MCF 10A (cell line): ENCODE measurements around the gene KIFC3. TPM values are rescaled to one million over a fixed set of nuclear protein-coding genes. Genes with fewer than 3 reads are reported as not detected.

Experiments
- BruUV-seq: library from RNA; stranded (reverse); fragments of 400-500 nt; replicated peaks from 2 replicates; lab custom pipeline; 2021; lab: Mats Ljungman, UMichigan
- CTCF ChIA-PET: fragments of 300-600 bp; sonication (Branson Sonifier 250); formaldehyde crosslinking; extraction: SDS; loops from one replicate; lab custom pipeline; 2021; ENCODE audit warnings: antibody characterized with exemption, inconsistent platforms; lab: Yijun Ruan, JAX
- POLR2A ChIA-PET: fragments of 300-600, 350-650 bp; sonication (Branson Sonifier 250); formaldehyde crosslinking; extraction: SDS; loops from one replicate; lab custom pipeline; 2020; ENCODE audit warnings: antibody characterized with exemption, inconsistent platforms; lab: Yijun Ruan, JAX
- DNase-seq: peaks from one replicate; pipeline ENCODE4 v3.0.0-alpha.2; 2018; ENCODE audit not compliant: unreplicated experiment
- H3K27ac Mint-ChIP-seq: one replicate; pipeline ENCODE4 v1.8.0; 2022; ENCODE audit warnings: mild to moderate bottlenecking, low read depth, mixed read lengths; ENCODE audit not compliant: unreplicated experiment
- H3K27me3 Mint-ChIP-seq: one replicate; pipeline ENCODE4 v1.8.0; 2022; ENCODE audit warnings: mixed read lengths; ENCODE audit not compliant: insufficient read depth, unreplicated experiment
- H3K36me3 Mint-ChIP-seq: one replicate; pipeline ENCODE4 v1.8.0; 2022; ENCODE audit warnings: mild to moderate bottlenecking, moderate library complexity, mixed read lengths; ENCODE audit not compliant: insufficient read depth, unreplicated experiment
- H3K4me1 Mint-ChIP-seq: one replicate; pipeline ENCODE4 v1.8.0; 2022; ENCODE audit warnings: mixed read lengths; ENCODE audit not compliant: insufficient read depth, unreplicated experiment
- H3K4me3 Mint-ChIP-seq: one replicate; pipeline ENCODE4 v1.8.0; 2022; ENCODE audit warnings: mild to moderate bottlenecking, moderate library complexity, mixed read lengths; ENCODE audit not compliant: unreplicated experiment
- H3K9me3 Mint-ChIP-seq: one replicate; pipeline ENCODE4 v1.8.0; 2022; ENCODE audit warnings: mixed read lengths; ENCODE audit not compliant: unreplicated experiment
- CTCF ChIP-seq: fragments of 200-600 bp; IDR thresholded peaks from one replicate; pipeline ENCODE4 v1.8.0; 2022; ENCODE audit warnings: antibody characterized with exemption, mild to moderate bottlenecking; ENCODE audit not compliant: unreplicated experiment
- intact Hi-C: fragments of 100-400 bp; cut with micrococcal nuclease; formaldehyde crosslinking; loops from 2 replicates; pipeline ENCODE4 v1.14.1; 2022
- total RNA-seq: library from RNA; stranded (reverse); gene quantifications from 2 replicates; pipeline ENCODE4 v1.2.3, GENCODE V29; 2022

The KIFC3 gene
- total RNA-seq, 1 experiment from 2014 or later = 120 TPM

GRCh38 chr16:57795431-57795878 lies 6.8 kb downstream of the KIFC3 start:
- peak; percentile 69 for DNase-seq
- ChIA-PET POLR2A (interaction anchor here (1.1 to 2.6 kb wide), 3 partner anchors 68 to 205 kb away, joined by 3 to 17 read pairs (median 3); partner anchors contain the start of genes USB1 and ZNF319), CTCF (interaction anchor here (0.6 to 7.7 kb wide), 17 partner anchors 16 to 677 kb away, joined by 3 to 176 read pairs (median 4); no protein-coding TSS in a partner anchor)
- Mint-ChIP-seq H3K4me3 (no peak overlapping the region), H3K27ac (peak overlapping the region; percentile 7), H3K27me3 (no peaks in the 10 kb centered on the region), H3K4me1 (peaks cover 23% of the 10 kb centered on the region), H3K9me3 (no peaks in the 10 kb centered on the region), H3K36me3 (peaks cover 19% of the 10 kb centered on the region)
- intact Hi-C loops = loop anchor here (1.0 kb wide), 1 partner anchor 68 kb away; no protein-coding TSS in a partner anchor
- no TSS peak for BruUV-seq
- peak; percentile 43 for TF ChIP-seq CTCF

DNA sequence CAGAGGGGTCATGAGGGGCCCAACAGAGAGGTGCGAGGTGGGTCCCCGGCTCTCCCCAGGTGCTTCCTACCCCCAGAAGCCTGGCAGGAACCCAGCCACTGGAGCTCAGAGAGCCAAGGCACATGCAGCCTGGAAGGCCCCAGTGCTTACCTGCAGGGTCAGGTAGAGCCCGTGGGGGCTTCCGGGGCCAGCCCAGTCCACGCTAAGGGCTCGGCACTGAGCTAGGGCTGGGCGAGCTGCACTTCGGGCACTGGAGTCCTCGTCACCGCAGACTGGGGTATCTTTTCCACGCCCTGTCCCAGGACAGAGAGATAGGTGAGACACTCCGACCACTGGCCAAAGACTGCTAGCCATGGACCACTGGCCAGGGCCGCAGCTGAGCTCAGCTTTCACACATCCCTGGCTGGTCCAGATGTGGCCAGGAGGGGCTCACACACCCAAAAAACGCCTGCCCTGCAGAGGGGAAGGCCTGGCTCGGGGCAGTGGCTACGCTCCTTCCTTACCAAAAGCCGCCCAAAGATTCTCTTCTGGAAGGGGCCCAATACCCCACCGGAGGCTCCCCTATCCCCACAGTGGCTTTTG lies 7.4 kb downstream of the KIFC3 start:
- POLR2A ChIA-PET = interaction anchor here (1.1 to 2.6 kb wide), 3 partner anchors 68 to 206 kb away, joined by 3 to 17 read pairs (median 3); partner anchors contain the start of genes USB1 and ZNF319
- H3K27me3 Mint-ChIP-seq = no peaks in the 10 kb centered on the region
- CTCF ChIA-PET = interaction anchor here (0.6 to 7.7 kb wide), 25 partner anchors 9 to 676 kb away, joined by 3 to 176 read pairs (median 4); no protein-coding TSS in a partner anchor
- intact Hi-C loops = loop anchor here (1.0 kb wide), 1 partner anchor 68 kb away; no protein-coding TSS in a partner anchor
- BruUV-seq = no TSS peak
- peak overlapping the region; percentile 7 for H3K27ac Mint-ChIP-seq
- H3K4me3 Mint-ChIP-seq = no peak overlapping the region
- no peaks in the 10 kb centered on the region for H3K9me3 Mint-ChIP-seq
- H3K4me1 Mint-ChIP-seq = peaks cover 19% of the 10 kb centered on the region
- no peak for TF ChIP-seq CTCF
- no peak for DNase-seq
- H3K36me3 Mint-ChIP-seq = peaks cover 25% of the 10 kb centered on the region

GRCh38 chr16:57791893-57792461 lies 10.3 kb downstream of the KIFC3 start:
- Mint-ChIP-seq H3K27me3 (no peaks in the 10 kb centered on the region), H3K36me3 (peaks cover 31% of the 10 kb centered on the region), H3K4me1 (peaks cover 5% of the 10 kb centered on the region), H3K4me3 (no peak overlapping the region), H3K27ac (no peak overlapping the region), H3K9me3 (no peaks in the 10 kb centered on the region)
- DNase-seq = no peak
- BruUV-seq = no TSS peak
- intact Hi-C loops = no loop called here
- TF ChIP-seq CTCF = no peak
- ChIA-PET POLR2A (no interaction called here), CTCF (interaction anchor here (0.6 to 7.7 kb wide), 5 partner anchors 9 to 213 kb away, joined by 3 to 176 read pairs (median 5); no protein-coding TSS in a partner anchor)
